GM18508 (cell line): ENCODE data around the gene BFAR.
"Not testable (repeated sequence)": the region's sequence is repeated elsewhere in the genome, so short reads cannot be mapped to it uniquely, and the experiment has no call there.

Experiments used
- ATAC-seq: cut with Tn5 transposase; IDR thresholded peaks from one replicate; pipeline ENCODE4 v1.9.1; 2021; ENCODE audit warnings: moderate number of reproducible peaks; ENCODE audit not compliant: insufficient read depth, unreplicated experiment

BFAR gene

GRCh38 chr16:14632693-14633569 lies at the start of gene BFAR:
BFAR (plus strand) TSS chr16:14632951; CDS start chr16:14644347, 11,396 bp downstream.
- peak; percentile 69 for ATAC-seq

- ATAC-seq = no peak
Measured at GRCh38 chr16:14585287-14585686, 47.5 kb upstream of the BFAR start.

GRCh38 chr16:14586637-14587305 lies 46.0 kb upstream of the BFAR start:
- ATAC-seq = no peak

- no peak for ATAC-seq
Measured at GRCh38 chr16:14600164-14600563, 32.6 kb upstream of the BFAR start.

- ATAC-seq = no peak
Measured at GRCh38 chr16:14602443-14602963, 30.2 kb upstream of the BFAR start.

- no peak for ATAC-seq
Measured at GRCh38 chr16:14606102-14606501, 26.6 kb upstream of the BFAR start.

GRCh38 chr16:14608111-14608566 lies 24.6 kb upstream of the BFAR start:
- no peak for ATAC-seq

GRCh38 chr16:14608604-14609003 lies 24.1 kb upstream of the BFAR start:
- no peak for ATAC-seq

GRCh38 chr16:14609716-14610115 lies 23.0 kb upstream of the BFAR start:
- no peak for ATAC-seq

- ATAC-seq = no peak
Measured at GRCh38 chr16:14611660-14612059, 21.1 kb upstream of the BFAR start.

GRCh38 chr16:14613991-14614390 lies 18.8 kb upstream of the BFAR start:
- ATAC-seq = no peak

- ATAC-seq = no peak
Measured at GRCh38 chr16:14616280-14616679, 16.5 kb upstream of the BFAR start.

- ATAC-seq = no peak
Measured at GRCh38 chr16:14618566-14618965, 14.2 kb upstream of the BFAR start.

- no peak for ATAC-seq
Measured at GRCh38 chr16:14627078-14627477, 5.7 kb upstream of the BFAR start.

- ATAC-seq = no peak
Measured at GRCh38 chr16:14628806-14629611, 3.7 kb upstream of the BFAR start.

GRCh38 chr16:14629612-14629918 lies 3.2 kb upstream of the BFAR start:
- no peak for ATAC-seq

GRCh38 chr16:14629919-14630619 lies 2.7 kb upstream of the BFAR start, which contains the start of gene PARN:
PARN (minus strand) TSS chr16:14630260; CDS start chr16:14630125, 135 bp downstream.
- no peak for ATAC-seq

GRCh38 chr16:14630620-14631330 lies 2.0 kb upstream of the BFAR start:
- ATAC-seq = not testable (repeated sequence)

GRCh38 chr16:14634389-14634725 lies 1.6 kb downstream of the BFAR start:
- no peak for ATAC-seq
